GM23338 (cell line): ENCODE data around the gene RGL1. TPM values are rescaled to one million over a fixed set of nuclear protein-coding genes. Genes with fewer than 3 reads are reported as not detected.

Source experiments
- ATAC-seq: fragments of 200-7000 bp; cut with Tn5 transposase; 3 replicates; pipeline ENCODE4 v1.9.1; 2020
- DNase-seq: peaks from one replicate; pipeline ENCODE4 v3.0.0-alpha.2; 2015; ENCODE audit warnings: low spot score
- H2AFZ ChIP-seq: fragments of 200-600 bp; sonication (generic); 2 replicates; pipeline ENCODE4 v1.8.0; 2016; ENCODE audit warnings: antibody characterized with exemption, mild to moderate bottlenecking, moderate library complexity
- H3F3A ChIP-seq: fragments of 200-600 bp; sonication (generic); replicated peaks from 2 replicates; pipeline ENCODE4 v1.8.0; 2017; ENCODE audit warnings: antibody characterized with exemption, mixed run types, low read depth
- H3K27ac ChIP-seq: fragments of 200-600 bp; sonication (generic); 2 replicates; pipeline ENCODE4 v1.6.1; 2016; ENCODE audit warnings: low read depth
- H3K27me3 ChIP-seq: fragments of 200-600 bp; sonication (generic); 2 replicates; pipeline ENCODE4 v1.8.0; 2016; ENCODE audit warnings: mild to moderate bottlenecking, mixed run types, moderate library complexity; ENCODE audit not compliant: insufficient read depth
- H3K36me3 ChIP-seq: fragments of 200-600 bp; sonication (generic); 2 replicates; pipeline ENCODE4 v1.8.0; 2016; ENCODE audit warnings: mild to moderate bottlenecking; ENCODE audit not compliant: insufficient read depth
- H3K4me1 ChIP-seq: fragments of 200-600 bp; sonication (generic); 2 replicates; pipeline ENCODE4 v1.8.0; 2016; ENCODE audit warnings: mild to moderate bottlenecking, moderate library complexity; ENCODE audit not compliant: insufficient read depth
- H3K4me2 ChIP-seq: fragments of 200-600 bp; sonication (generic); 2 replicates; pipeline ENCODE4 v1.7.1; 2017; ENCODE audit warnings: mixed run types
- H3K4me3 ChIP-seq: fragments of 200-600 bp; sonication (generic); 2 replicates; pipeline ENCODE4 v1.6.1; 2016; ENCODE audit warnings: mixed run types
- H3K79me2 ChIP-seq: fragments of 200-600 bp; sonication (generic); replicated peaks from 2 replicates; pipeline ENCODE4 v1.8.0; 2017; ENCODE audit warnings: mild to moderate bottlenecking; ENCODE audit not compliant: insufficient read depth
- H3K9me2 ChIP-seq: fragments of 200-600 bp; sonication (generic); 2 replicates; pipeline ENCODE4 v1.8.0; 2017; ENCODE audit not compliant: insufficient read depth
- H4K20me1 ChIP-seq: fragments of 200-600 bp; sonication (generic); replicated peaks from 2 replicates; pipeline ENCODE4 v1.8.0; 2017; ENCODE audit warnings: mild to moderate bottlenecking; ENCODE audit not compliant: insufficient read depth
- H3K27ac Mint-ChIP-seq: 2 replicates; pipeline ENCODE4 v1.8.0; 2020; ENCODE audit warnings: inconsistent platforms, mild to moderate bottlenecking, moderate library complexity, mixed read lengths
- H3K27me3 Mint-ChIP-seq: 3 replicates; pipeline ENCODE4 v1.8.0; 2022; ENCODE audit warnings: low read depth, mild to moderate bottlenecking, moderate library complexity, mixed read lengths, inconsistent platforms; ENCODE audit not compliant: insufficient read depth, poor library complexity
- H3K36me3 Mint-ChIP-seq: 3 replicates; pipeline ENCODE4 v1.8.0; 2021; ENCODE audit warnings: low read depth, mild to moderate bottlenecking, inconsistent platforms, moderate library complexity, mixed read lengths
- H3K4me1 Mint-ChIP-seq: 3 replicates; pipeline ENCODE4 v1.8.0; 2020; ENCODE audit warnings: mild to moderate bottlenecking, inconsistent platforms, mixed read lengths
- H3K4me3 Mint-ChIP-seq: 3 replicates; pipeline ENCODE4 v1.8.0; 2021; ENCODE audit warnings: moderate library complexity, mild to moderate bottlenecking, inconsistent platforms, mixed read lengths
- H3K9me3 Mint-ChIP-seq: 3 replicates; pipeline ENCODE4 v1.8.0; 2020; ENCODE audit warnings: moderate library complexity, mild to moderate bottlenecking, inconsistent platforms, mixed read lengths
- CREB1 ChIP-seq: fragments of 250-450 bp; sonication (Bioruptor Pico); IDR thresholded peaks from 2 replicates; pipeline ENCODE4 v1.5.0; 2020; ENCODE audit warnings: low read depth, mild to moderate bottlenecking, moderate library complexity
- EZH2 ChIP-seq: fragments of 200-600 bp; sonication (generic); IDR thresholded peaks from one replicate; pipeline ENCODE4 v1.8.0; 2017; ENCODE audit warnings: antibody characterized with exemption, mild to moderate bottlenecking, low read depth; ENCODE audit not compliant: unreplicated experiment
- JUNB ChIP-seq: IDR thresholded peaks from one replicate; pipeline ENCODE4 v1.6.1; 2016; ENCODE audit warnings: antibody characterized with exemption; ENCODE audit not compliant: unreplicated experiment
- NANOG ChIP-seq: IDR thresholded peaks from 2 replicates; pipeline ENCODE4 v1.6.1; 2016; ENCODE audit warnings: antibody characterized with exemption, borderline replicate concordance
- POLR2AphosphoS5 ChIP-seq: IDR thresholded peaks from 2 replicates; pipeline ENCODE4 v1.6.1; 2016; ENCODE audit warnings: antibody characterized with exemption, low read depth
- STAT1 ChIP-seq: IDR thresholded peaks from one replicate; pipeline ENCODE4 v1.6.1; 2016; ENCODE audit warnings: antibody characterized with exemption; ENCODE audit not compliant: unreplicated experiment
- ZNF114 ChIP-seq: fragments of 250-450 bp; sonication (Bioruptor Pico); IDR thresholded peaks from 2 replicates; pipeline ENCODE4 v1.5.0; 2020; ENCODE audit warnings: mild to moderate bottlenecking, moderate library complexity
- ZNF331 ChIP-seq: fragments of 250-450 bp; sonication (Bioruptor Pico); IDR thresholded peaks from 2 replicates; pipeline ENCODE4 v1.5.0; 2020; ENCODE audit warnings: low read depth, mild to moderate bottlenecking, moderate library complexity
- polyA plus RNA-seq: library from polyadenylated mRNA; unstranded; fragments of >200 nt; fragmentation: Nextera tagmentation; extraction: Ambion mirVana; gene quantifications from 2 replicates; pipeline ENCODE4 v1.2.1, GENCODE V29; 2016
- total RNA-seq: library from RNA; depleted of rRNA; stranded (reverse); fragments of >200 nt; shearing (Covaris generic); gene quantifications from 2 replicates; pipeline ENCODE4 v1.2.3, GENCODE V29; 2014
- TF ChIP-seq, protein P1 (sequence below), 2 experiments: fragments of 200-600 bp in 1 of 2; sonication (generic) in 1 of 2; conservative IDR thresholded peaks; 2 replicates each; pipeline versions ENCODE4 v1.5.1 to v1.6.1; 2016 to 2017; ENCODE audit warnings: antibody characterized with exemption in 2 of 2, low read depth in 2 of 2, mild to moderate bottlenecking in 2 of 2, moderate library complexity in 1 of 2
- TF ChIP-seq, protein P2 (sequence below): IDR thresholded peaks from 2 replicates; pipeline ENCODE4 v1.6.1; 2016; ENCODE audit warnings: antibody characterized with exemption
- TF ChIP-seq, protein P3 (sequence below): IDR thresholded peaks from one replicate; pipeline ENCODE4 v1.6.1; 2018; ENCODE audit warnings: antibody characterized with exemption; ENCODE audit not compliant: unreplicated experiment

The RGL1 gene
- total and polyA plus RNA-seq, 2 experiments from 2014 or later = 0.91 to 2.6 TPM

DNA sequence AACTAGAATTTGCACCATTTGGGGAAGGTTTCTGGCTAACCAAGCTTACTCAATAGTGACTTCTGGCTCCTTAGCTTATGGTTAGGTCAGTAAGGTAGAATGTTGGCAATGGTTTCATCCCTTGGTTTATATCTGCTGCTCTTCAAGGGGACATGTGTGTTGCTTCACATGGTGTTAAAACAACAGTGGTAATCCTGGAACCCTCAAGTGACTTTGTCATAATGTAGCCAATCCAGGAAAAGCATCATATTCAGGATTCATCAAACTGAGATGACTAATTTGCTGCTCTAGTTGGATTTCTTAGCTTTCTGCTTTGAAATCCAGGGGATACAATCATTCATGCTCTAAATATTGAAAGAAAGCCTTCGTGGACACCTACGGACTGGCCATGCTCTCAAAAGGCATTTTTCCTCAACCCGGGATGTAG, 108.7 kb downstream of the RGL1 start (continued):
- TF ChIP-seq, protein P1, sequence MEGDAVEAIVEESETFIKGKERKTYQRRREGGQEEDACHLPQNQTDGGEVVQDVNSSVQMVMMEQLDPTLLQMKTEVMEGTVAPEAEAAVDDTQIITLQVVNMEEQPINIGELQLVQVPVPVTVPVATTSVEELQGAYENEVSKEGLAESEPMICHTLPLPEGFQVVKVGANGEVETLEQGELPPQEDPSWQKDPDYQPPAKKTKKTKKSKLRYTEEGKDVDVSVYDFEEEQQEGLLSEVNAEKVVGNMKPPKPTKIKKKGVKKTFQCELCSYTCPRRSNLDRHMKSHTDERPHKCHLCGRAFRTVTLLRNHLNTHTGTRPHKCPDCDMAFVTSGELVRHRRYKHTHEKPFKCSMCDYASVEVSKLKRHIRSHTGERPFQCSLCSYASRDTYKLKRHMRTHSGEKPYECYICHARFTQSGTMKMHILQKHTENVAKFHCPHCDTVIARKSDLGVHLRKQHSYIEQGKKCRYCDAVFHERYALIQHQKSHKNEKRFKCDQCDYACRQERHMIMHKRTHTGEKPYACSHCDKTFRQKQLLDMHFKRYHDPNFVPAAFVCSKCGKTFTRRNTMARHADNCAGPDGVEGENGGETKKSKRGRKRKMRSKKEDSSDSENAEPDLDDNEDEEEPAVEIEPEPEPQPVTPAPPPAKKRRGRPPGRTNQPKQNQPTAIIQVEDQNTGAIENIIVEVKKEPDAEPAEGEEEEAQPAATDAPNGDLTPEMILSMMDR (conservative IDR thresholded peaks at IDR 0.05; ENCODE audit: low read depth in 2 of 2) = no peak
- TF ChIP-seq ZNF331 (CRISPR knock-in tag) (no peak), JUNB (no peak), NANOG (no peak), EZH2 (no peak), CREB1 (no peak), STAT1 (no peak)
- TF ChIP-seq, protein P2, sequence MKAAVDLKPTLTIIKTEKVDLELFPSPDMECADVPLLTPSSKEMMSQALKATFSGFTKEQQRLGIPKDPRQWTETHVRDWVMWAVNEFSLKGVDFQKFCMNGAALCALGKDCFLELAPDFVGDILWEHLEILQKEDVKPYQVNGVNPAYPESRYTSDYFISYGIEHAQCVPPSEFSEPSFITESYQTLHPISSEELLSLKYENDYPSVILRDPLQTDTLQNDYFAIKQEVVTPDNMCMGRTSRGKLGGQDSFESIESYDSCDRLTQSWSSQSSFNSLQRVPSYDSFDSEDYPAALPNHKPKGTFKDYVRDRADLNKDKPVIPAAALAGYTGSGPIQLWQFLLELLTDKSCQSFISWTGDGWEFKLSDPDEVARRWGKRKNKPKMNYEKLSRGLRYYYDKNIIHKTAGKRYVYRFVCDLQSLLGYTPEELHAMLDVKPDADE = no peak
- TF ChIP-seq, protein P3, sequence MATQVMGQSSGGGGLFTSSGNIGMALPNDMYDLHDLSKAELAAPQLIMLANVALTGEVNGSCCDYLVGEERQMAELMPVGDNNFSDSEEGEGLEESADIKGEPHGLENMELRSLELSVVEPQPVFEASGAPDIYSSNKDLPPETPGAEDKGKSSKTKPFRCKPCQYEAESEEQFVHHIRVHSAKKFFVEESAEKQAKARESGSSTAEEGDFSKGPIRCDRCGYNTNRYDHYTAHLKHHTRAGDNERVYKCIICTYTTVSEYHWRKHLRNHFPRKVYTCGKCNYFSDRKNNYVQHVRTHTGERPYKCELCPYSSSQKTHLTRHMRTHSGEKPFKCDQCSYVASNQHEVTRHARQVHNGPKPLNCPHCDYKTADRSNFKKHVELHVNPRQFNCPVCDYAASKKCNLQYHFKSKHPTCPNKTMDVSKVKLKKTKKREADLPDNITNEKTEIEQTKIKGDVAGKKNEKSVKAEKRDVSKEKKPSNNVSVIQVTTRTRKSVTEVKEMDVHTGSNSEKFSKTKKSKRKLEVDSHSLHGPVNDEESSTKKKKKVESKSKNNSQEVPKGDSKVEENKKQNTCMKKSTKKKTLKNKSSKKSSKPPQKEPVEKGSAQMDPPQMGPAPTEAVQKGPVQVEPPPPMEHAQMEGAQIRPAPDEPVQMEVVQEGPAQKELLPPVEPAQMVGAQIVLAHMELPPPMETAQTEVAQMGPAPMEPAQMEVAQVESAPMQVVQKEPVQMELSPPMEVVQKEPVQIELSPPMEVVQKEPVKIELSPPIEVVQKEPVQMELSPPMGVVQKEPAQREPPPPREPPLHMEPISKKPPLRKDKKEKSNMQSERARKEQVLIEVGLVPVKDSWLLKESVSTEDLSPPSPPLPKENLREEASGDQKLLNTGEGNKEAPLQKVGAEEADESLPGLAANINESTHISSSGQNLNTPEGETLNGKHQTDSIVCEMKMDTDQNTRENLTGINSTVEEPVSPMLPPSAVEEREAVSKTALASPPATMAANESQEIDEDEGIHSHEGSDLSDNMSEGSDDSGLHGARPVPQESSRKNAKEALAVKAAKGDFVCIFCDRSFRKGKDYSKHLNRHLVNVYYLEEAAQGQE = no peak

DNA sequence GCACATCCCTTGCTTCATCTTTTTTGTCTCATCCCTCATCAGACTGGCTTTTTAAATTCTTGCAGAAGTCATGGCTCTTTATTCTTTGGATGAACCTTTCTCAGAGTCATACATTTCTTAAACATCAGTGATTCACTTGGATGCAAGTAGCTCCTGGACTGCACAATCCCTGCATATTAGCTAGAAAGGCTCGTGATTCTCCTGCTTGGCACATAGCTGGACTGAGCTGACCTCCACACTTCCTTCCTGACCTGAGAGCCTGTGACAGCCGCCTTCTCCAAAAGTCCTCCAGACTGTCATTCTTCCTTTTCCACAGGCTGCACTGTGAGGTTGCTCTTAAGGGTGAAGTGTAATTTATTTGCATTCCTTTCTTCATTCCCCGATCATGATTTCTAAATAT, 109.4 kb downstream of the RGL1 start:
- Histone ChIP-seq H3K27me3 (no peaks in the 10 kb centered on the region), H3K79me2 (no peaks in the 10 kb centered on the region), H3K4me2 (no peak overlapping the region), H3F3A (no peaks in the 10 kb centered on the region), H3K36me3 (no peaks in the 10 kb centered on the region), H3K4me3 (no peak overlapping the region), H3K9me2 (no peaks in the 10 kb centered on the region), H3K4me1 (no peaks in the 10 kb centered on the region), H2AFZ (no peak overlapping the region), H4K20me1 (no peaks in the 10 kb centered on the region), H3K27ac (no peak overlapping the region)
- Mint-ChIP-seq H3K27me3 (peaks cover 4% of the 10 kb centered on the region), H3K4me1 (peaks cover 4% of the 10 kb centered on the region), H3K9me3 (no peaks in the 10 kb centered on the region), H3K36me3 (no peaks in the 10 kb centered on the region), H3K4me3 (no peak overlapping the region), H3K27ac (no peak overlapping the region)
- no peak for DNase-seq
- TF ChIP-seq ZNF331 (CRISPR knock-in tag) (no peak), ZNF114 (CRISPR knock-in tag) (no peak), POLR2AphosphoS5 (no peak)
- ATAC-seq = no peak
